LNCaP clone FGC (cell line): ENCODE data around the gene C10orf105.

Experiments used
- DNase-seq: peaks from one replicate; pipeline ENCODE4 v3.0.0-alpha.2; 2011; ENCODE audit warnings: low read depth
- H3K4me3 ChIP-seq: 2 replicates; pipeline ENCODE4 v1.5.1; 2011; ENCODE audit warnings: mild to moderate bottlenecking, low read depth, low read length, control low read depth
- TF ChIP-seq, protein P1 (sequence below): IDR thresholded peaks from 2 replicates; pipeline ENCODE4 v1.5.1; 2012; ENCODE audit warnings: mild to moderate bottlenecking; ENCODE audit not compliant: control insufficient read depth, insufficient read depth; ENCODE audit errors: extremely low read depth

Gene C10orf105

DNA sequence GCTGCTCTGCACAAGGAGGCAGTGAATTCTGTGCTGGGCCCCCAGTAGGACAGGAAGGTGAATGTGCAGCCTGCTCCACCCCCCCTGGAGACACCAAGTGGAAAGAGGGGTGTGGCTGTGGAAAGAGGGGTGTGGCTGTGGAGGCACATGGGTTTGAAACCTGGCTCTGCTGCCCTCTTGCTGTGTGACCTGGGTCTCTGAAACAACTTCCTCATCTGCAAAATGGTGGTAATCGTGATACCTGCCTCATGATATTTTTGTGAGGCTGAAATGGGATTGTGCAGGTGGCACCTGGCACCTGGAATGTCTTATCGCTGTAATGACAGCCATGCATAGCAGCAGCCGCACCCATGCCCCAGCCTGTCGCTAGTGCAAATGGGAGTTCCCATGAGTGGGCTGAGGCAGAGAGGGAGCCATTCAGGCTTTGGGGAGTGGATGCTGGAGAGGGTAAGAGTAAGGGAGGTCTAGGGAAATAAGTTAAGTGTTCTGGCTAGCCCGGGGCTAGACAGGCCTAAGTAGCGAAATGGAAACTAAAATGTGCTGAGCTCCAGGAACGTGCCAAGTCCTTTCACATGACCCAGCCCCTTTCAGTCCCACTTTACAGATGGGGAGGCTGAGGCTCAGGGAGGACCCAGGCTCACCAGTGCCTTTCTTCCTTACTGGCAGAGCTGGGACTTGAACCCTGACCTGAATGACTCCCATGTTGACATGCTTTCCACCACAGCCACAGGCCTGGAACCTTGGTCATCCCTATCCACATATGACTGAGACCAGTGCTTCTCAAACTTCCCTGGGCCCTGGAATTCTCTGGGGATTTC, 35.0 kb downstream of the C10orf105 start:
- TF ChIP-seq, protein P1, sequence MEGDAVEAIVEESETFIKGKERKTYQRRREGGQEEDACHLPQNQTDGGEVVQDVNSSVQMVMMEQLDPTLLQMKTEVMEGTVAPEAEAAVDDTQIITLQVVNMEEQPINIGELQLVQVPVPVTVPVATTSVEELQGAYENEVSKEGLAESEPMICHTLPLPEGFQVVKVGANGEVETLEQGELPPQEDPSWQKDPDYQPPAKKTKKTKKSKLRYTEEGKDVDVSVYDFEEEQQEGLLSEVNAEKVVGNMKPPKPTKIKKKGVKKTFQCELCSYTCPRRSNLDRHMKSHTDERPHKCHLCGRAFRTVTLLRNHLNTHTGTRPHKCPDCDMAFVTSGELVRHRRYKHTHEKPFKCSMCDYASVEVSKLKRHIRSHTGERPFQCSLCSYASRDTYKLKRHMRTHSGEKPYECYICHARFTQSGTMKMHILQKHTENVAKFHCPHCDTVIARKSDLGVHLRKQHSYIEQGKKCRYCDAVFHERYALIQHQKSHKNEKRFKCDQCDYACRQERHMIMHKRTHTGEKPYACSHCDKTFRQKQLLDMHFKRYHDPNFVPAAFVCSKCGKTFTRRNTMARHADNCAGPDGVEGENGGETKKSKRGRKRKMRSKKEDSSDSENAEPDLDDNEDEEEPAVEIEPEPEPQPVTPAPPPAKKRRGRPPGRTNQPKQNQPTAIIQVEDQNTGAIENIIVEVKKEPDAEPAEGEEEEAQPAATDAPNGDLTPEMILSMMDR, result 0 out of 2 replicates have a peak, but pooled peaks have one; percentile 19
- no peak overlapping the region for H3K4me3 ChIP-seq
- no peak for DNase-seq

DNA sequence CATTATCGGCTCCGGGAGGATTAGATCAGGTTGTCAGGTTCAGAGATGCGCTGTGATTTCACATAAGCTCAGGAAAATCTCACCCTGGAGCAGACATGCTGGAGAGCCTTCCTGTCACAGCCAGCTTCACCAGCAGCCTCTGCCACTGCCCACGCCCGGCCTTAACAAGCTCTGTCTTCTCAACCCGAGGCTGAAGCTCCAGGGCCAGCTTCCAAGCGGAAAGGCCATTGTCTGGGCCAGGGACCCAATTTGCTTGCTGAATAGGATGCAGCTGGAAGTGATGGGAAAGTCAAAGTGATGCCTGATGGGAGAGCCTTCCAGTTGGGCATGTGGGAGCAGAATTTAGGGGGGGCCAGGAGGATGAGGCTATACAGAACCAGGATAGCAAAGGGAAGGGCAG, 36.3 kb downstream of the C10orf105 start:
- DNase-seq, result no peak

DNA sequence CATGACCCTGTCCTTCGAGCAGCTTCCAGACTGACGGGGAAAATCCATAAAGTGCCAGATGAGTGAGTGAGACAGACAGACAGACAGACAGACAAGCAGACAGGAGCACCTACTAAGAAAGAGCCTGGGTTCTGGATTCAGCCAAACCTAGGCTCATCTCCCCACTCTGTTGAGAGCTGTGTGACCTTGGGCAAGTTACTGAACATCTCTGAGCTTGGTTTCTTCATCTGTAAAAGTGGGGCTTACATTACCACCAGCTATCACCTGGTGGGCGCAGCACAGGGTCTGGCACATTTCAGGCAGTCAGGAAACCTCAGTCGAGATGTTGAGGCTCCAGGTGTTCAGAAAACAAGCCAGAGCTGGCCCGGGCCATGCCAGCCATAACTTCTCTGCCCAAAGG, 37.6 kb downstream of the C10orf105 start:
- TF ChIP-seq, protein P1, result no peak
- DNase-seq, result no peak
- H3K4me3 ChIP-seq, result no peak overlapping the region

More for the DNA sequence above, 36.3 kb downstream of the C10orf105 start:
- TF ChIP-seq, protein P1, result no peak
- no peak overlapping the region for H3K4me3 ChIP-seq

DNA sequence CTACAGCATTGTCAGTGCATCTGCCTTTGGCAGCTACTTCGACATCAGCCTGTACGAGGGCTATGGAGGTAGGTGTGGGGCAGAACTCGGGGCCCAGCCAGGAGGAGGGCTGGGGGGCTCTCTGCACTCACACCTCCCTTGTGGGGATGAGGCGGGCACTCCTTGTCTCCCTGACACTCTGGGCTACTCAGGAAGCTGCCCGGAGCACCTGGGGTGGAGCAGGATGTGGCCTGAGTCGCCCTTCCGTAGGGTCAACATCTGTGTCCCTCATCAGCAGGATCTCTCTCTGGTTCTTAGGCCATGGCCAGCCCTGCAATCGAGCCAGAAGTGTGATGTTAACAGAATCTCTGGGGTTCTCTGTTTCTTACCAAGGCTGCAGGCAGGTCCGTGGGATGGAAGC, 40.2 kb downstream of the C10orf105 start:
- TF ChIP-seq, protein P1, result no peak
- no peak overlapping the region for H3K4me3 ChIP-seq
- DNase-seq, result no peak

DNA sequence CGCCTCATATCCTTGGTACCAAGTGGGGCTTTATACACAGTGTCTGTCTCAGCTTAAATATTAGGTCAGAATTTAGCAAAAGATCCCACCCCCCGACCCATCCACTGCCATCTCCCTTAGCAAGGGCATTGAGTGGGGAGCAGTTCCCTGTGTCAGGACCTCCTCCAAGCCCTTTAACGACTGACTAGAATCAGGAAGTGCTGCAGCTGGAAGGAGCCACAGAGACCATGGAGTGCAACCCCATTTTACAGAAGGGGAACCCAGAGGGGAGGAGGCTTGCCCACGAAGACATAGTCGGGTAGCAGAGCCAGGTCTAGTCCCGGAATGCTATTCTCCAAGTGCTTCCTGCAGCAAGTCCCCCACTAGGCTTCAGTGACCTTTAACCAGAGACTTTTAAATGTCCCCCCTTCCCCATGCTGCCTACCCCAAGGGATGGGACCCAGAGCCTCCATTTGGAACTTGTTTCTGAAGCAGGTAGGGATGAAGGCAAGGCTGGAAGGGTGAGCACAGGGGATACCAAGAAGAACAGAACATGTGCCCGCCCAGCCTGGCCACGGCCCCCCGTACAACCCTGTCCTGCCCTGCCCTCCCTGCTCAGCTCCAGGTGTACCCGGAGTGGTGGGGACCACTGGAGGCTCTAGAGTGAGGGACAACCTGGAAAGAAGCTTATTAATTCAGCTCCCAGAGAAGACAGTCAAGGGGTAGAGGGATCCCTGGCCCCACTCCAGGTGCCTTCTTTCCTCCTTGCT, 41.3 kb downstream of the C10orf105 start:
- H3K4me3 ChIP-seq, result no peak overlapping the region
- DNase-seq, result no peak
- TF ChIP-seq, protein P1, result no peak

DNA sequence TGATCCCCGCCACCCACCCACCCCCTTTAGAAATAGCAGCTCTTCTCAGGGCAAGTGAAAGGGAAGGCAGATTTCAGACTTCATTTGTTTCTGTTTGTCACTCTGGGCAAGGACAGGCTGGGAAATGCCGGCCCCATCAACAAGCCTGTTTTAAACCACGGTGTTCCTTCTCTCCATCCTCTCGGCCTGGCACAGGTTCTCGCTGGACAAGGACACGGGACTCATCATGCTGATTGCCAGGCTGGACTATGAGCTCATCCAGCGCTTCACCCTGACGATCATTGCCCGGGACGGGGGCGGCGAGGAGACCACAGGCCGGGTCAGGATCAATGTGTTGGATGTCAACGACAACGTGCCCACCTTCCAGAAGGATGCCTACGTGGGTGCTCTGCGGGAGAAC, 42.3 kb downstream of the C10orf105 start:
- TF ChIP-seq, protein P1, result no peak
- H3K4me3 ChIP-seq, result no peak overlapping the region
- DNase-seq, result no peak
